PC-3 (cell line): ENCODE data around the gene WIZ. TPM values are rescaled to one million over a fixed set of nuclear protein-coding genes. Genes with fewer than 3 reads are reported as not detected.

Experiments used
- ATAC-seq: fragments of 200-7000 bp; cut with Tn5 transposase; 2 replicates; pipeline ENCODE4 v1.9.1; 2020; ENCODE audit warnings: mild to moderate bottlenecking, moderate library complexity
- BruUV-seq: library from RNA; stranded (reverse); fragments of 400-500 nt; replicated peaks from 2 replicates; lab custom pipeline; 2021; lab: Mats Ljungman, UMichigan
- CTCF ChIA-PET: fragments of 300-600 bp; sonication (Branson Sonifier 250); formaldehyde crosslinking; loops from one replicate; lab custom pipeline; 2022; ENCODE audit warnings: antibody characterized with exemption; lab: Charles Lee
- POLR2A ChIA-PET: fragments of 300-600 bp; sonication (Branson Sonifier 250); formaldehyde crosslinking; loops from one replicate; lab custom pipeline; 2022; ENCODE audit warnings: antibody characterized with exemption; ENCODE audit not compliant: unreplicated experiment; lab: Charles Lee
- DNase-seq: peaks from one replicate; pipeline ENCODE4 v3.0.0-alpha.2; 2015
- H2AFZ ChIP-seq: fragments of 300-600 bp; sonication (generic); 2 replicates; pipeline ENCODE4 v1.6.0; 2016; ENCODE audit warnings: antibody characterized with exemption, low read length
- H3F3A ChIP-seq: fragments of 300-600 bp; sonication (generic); one replicate; pipeline ENCODE4 v1.6.0; 2017; ENCODE audit warnings: antibody characterized with exemption, low read length, control low read depth, mild to moderate bottlenecking; ENCODE audit not compliant: unreplicated experiment
- H3K27ac ChIP-seq: fragments of 300-600 bp; sonication (generic); 2 replicates; pipeline ENCODE4 v1.5.1; 2016; ENCODE audit warnings: mild to moderate bottlenecking, low read length
- H3K27me3 ChIP-seq: fragments of 300-600 bp; sonication (generic); 2 replicates; pipeline ENCODE4 v1.6.1; 2016; ENCODE audit warnings: low read length, mixed read lengths
- H3K36me3 ChIP-seq: fragments of 300-600 bp; sonication (generic); 2 replicates; pipeline ENCODE4 v1.6.1; 2016; ENCODE audit warnings: low read depth, mixed run types, low read length, mixed read lengths
- H3K4me1 ChIP-seq: fragments of 300-600 bp; sonication (generic); 2 replicates; pipeline ENCODE4 v1.5.1; 2016; ENCODE audit warnings: low read length; ENCODE audit not compliant: insufficient read depth
- H3K4me2 ChIP-seq: fragments of 300-600 bp; sonication (generic); 2 replicates; pipeline ENCODE4 v1.6.0; 2016; ENCODE audit warnings: low read length
- H3K4me3 ChIP-seq: fragments of 300-600 bp; sonication (generic); 2 replicates; pipeline ENCODE4 v1.5.1; 2016; ENCODE audit warnings: mild to moderate bottlenecking, low read length, mixed read lengths
- H3K79me2 ChIP-seq: fragments of 300-600 bp; sonication (generic); 2 replicates; pipeline ENCODE4 v1.6.1; 2017; ENCODE audit warnings: low read length, mixed read lengths
- H3K9ac ChIP-seq: fragments of 300-600 bp; sonication (generic); 2 replicates; pipeline ENCODE4 v1.6.0; 2016; ENCODE audit warnings: mild to moderate bottlenecking, low read length
- H3K9me2 ChIP-seq: fragments of 300-600 bp; sonication (generic); replicated peaks from 2 replicates; pipeline ENCODE4 v1.6.1; 2016; ENCODE audit warnings: mixed run types, low read length, mixed read lengths
- H3K9me3 ChIP-seq: fragments of 300-600 bp; sonication (generic); 2 replicates; pipeline ENCODE4 v1.6.1; 2016; ENCODE audit warnings: low read length, mixed read lengths
- H4K20me1 ChIP-seq: fragments of 300-600 bp; sonication (generic); 2 replicates; pipeline ENCODE4 v1.6.1; 2016; ENCODE audit warnings: low read length, mixed read lengths
- CTCF ChIP-seq: fragments of 300-600 bp; sonication (generic); conservative IDR thresholded peaks from 2 replicates; pipeline ENCODE4 v1.5.1; 2017; ENCODE audit warnings: antibody characterized with exemption, low read depth, mild to moderate bottlenecking, low read length
- EZH2 ChIP-seq: fragments of 300-600 bp; sonication (generic); IDR thresholded peaks from one replicate; pipeline ENCODE4 v1.6.1; 2017; ENCODE audit warnings: antibody characterized with exemption, mild to moderate bottlenecking, low read length; ENCODE audit not compliant: unreplicated experiment
- EZH2phosphoT487 ChIP-seq: fragments of 300-600 bp; sonication (generic); IDR thresholded peaks from 2 replicates; pipeline ENCODE4 v1.6.1; 2018; ENCODE audit warnings: mild to moderate bottlenecking, antibody characterized with exemption, low read length, borderline replicate concordance
- intact Hi-C: fragments of 100-400 bp; cut with micrococcal nuclease; formaldehyde crosslinking; loops from 2 replicates; pipeline ENCODE4 v1.9.0; 2023
- total RNA-seq: library from RNA; depleted of rRNA; stranded (reverse); fragments of >200 nt; gene quantifications from 2 replicates; pipeline ENCODE4 v1.2.3, GENCODE V29; 2014

The WIZ gene
- total RNA-seq, 1 experiment from 2014 or later: 35.1 TPM

GRCh38 chr19:15444505-15445226 is 5.1 kb downstream of the WIZ start:
- intact Hi-C loops: no loop called here
- TF ChIP-seq EZH2phosphoT487 (no peak), CTCF (no peak), EZH2 (no peak)
- ChIA-PET POLR2A (no interaction called here), CTCF (no interaction called here)
- Histone ChIP-seq H4K20me1 (no peaks in the 10 kb centered on the region), H3K4me3 (no peak overlapping the region), H3K9me3 (no peaks in the 10 kb centered on the region), H3F3A (no peaks in the 10 kb centered on the region), H3K27ac (no peak overlapping the region), H3K9me2 (no peaks in the 10 kb centered on the region), H2AFZ (no peak overlapping the region), H3K4me1 (0 out of 2 replicates have a peak, but pooled peaks cover 5% of the 10 kb centered on the region), H3K27me3 (no peaks in the 10 kb centered on the region), H3K9ac (no peak overlapping the region), H3K79me2 (no peaks in the 10 kb centered on the region), H3K4me2 (no peak overlapping the region), H3K36me3 (no peaks in the 10 kb centered on the region)
- BruUV-seq: no TSS peak
- DNase-seq (no peak), ATAC-seq (no peak)

- Histone ChIP-seq H3K9me3 (no peaks in the 10 kb centered on the region), H3K79me2 (no peaks in the 10 kb centered on the region), H3K9me2 (no peaks in the 10 kb centered on the region), H3K4me3 (no peak overlapping the region), H3K4me2 (no peak overlapping the region), H3K9ac (no peak overlapping the region), H3K27me3 (no peaks in the 10 kb centered on the region), H3F3A (no peaks in the 10 kb centered on the region), H4K20me1 (no peaks in the 10 kb centered on the region), H3K4me1 (0 out of 2 replicates have a peak, but pooled peaks cover under 1% of the 10 kb centered on the region), H3K27ac (no peak overlapping the region), H2AFZ (no peak overlapping the region), H3K36me3 (no peaks in the 10 kb centered on the region)
- CTCF ChIA-PET: no interaction called here
- no peak for ATAC-seq
- POLR2A ChIA-PET: no interaction called here
- no peak for DNase-seq
- TF ChIP-seq EZH2phosphoT487 (no peak), EZH2 (no peak), CTCF (no peak)
- no TSS peak for BruUV-seq
- intact Hi-C loops: no loop called here
Observed at GRCh38 chr19:15443838-15444237, 5.9 kb downstream of the WIZ start.

- Histone ChIP-seq H3K27me3 (no peaks in the 10 kb centered on the region), H3K79me2 (no peaks in the 10 kb centered on the region), H3K4me1 (no peaks in the 10 kb centered on the region), H3K36me3 (no peaks in the 10 kb centered on the region), H3K27ac (no peak overlapping the region), H3K4me3 (no peak overlapping the region), H3K9ac (no peak overlapping the region), H3K9me3 (no peaks in the 10 kb centered on the region), H3K9me2 (no peaks in the 10 kb centered on the region), H4K20me1 (no peaks in the 10 kb centered on the region), H3K4me2 (no peak overlapping the region), H2AFZ (no peak overlapping the region), H3F3A (no peaks in the 10 kb centered on the region)
- BruUV-seq: no TSS peak
- intact Hi-C loops: no loop called here
- no peak for TF ChIP-seq CTCF
- no peak for TF ChIP-seq EZH2
- no peak for TF ChIP-seq EZH2phosphoT487
- DNase-seq (no peak), ATAC-seq (no peak)
- ChIA-PET POLR2A (no interaction called here), CTCF (no interaction called here)
Observed at GRCh38 chr19:15443325-15443724, 6.4 kb downstream of the WIZ start.
